ENCODE data around the gene TRMT1.

- TF ChIP-seq CTCF (IDR thresholded peaks at IDR 0.05) (no peak; the same call in 1 of the 2 replicates), SIN3A (IDR thresholded peaks at IDR 0.05; ENCODE audit: borderline replicate concordance, insufficient read depth, low read depth, low read length) (no peak)
These were observed 37.2 kb upstream of the TRMT1 start for GRCh38 chr19:13153569-13154240.

All from Panc1 (cell line).